Inflammatory macrophage treated with lipopolysaccharide for 1 hour (primary cell): ENCODE results near the gene LRRTM4.
"Not testable (repeated sequence)": the region's sequence is repeated elsewhere in the genome, so short reads cannot be mapped to it uniquely, and the experiment has no call there.

Experiments
- DNase-seq, 2 donors: peaks; one replicate each; pipeline ENCODE4 v3.0.0-alpha.2; 2020 to 2022

The LRRTM4 gene

DNA sequence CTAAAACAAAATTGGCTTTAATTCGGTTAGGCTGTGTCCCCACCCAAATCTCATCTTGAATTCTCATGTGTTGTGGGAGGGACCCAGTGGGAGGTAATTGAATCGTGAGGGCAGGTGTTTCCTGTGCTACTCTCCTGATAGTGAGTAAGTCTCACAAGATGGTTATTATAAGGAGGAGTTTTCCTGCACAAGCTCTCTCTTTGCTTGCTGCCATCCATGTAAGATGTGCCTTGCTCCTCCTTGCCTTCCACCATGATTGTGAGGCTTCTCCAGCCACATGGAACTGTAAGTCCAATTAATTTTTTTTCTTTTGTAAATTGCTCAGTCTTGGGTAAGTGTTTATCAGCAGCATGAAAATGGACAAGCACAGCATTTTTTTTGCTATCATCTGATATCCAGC lies 476.7 kb downstream of the LRRTM4 start:
- not testable (repeated sequence) for DNase-seq

DNA sequence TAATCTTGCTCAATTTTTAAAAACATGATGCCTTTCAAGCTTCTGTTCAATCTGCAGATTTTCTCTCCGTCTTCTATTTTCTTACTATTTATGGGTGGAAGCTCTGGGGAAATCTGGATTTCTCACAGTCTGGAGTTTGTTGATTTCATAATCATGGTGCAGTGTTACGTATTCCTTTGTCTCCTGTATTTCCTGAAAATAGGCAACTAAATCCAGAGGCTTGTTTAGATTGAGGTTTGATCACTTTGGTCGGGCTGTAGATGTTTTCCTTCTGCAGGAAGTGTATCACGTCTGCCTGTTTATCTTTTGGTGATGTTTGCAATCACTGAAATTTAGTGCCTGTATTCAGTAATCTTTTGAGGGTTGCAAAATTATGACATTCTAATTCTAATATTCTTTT lies 487.7 kb downstream of the LRRTM4 start:
- no peak for DNase-seq

DNA sequence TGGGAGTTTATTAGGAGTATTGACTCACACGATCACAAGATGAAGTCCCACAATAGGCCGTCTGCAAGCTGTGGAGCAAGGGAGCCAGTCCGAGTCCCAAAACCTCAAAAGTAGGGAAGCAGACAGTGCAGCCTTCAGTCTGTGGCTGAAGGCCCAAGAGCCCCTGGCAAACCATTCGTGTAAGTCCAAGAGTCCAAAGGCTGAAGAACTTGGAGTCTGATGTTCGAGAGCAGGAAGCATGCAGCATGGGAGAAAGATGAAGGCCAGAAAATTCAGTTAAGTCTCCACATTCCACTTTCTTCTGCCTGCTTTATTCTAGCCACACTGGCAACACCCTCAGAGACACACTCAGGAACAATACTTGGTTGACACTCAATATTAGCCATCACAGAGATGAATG lies 492.9 kb downstream of the LRRTM4 start:
- DNase-seq = not testable (repeated sequence)

DNA sequence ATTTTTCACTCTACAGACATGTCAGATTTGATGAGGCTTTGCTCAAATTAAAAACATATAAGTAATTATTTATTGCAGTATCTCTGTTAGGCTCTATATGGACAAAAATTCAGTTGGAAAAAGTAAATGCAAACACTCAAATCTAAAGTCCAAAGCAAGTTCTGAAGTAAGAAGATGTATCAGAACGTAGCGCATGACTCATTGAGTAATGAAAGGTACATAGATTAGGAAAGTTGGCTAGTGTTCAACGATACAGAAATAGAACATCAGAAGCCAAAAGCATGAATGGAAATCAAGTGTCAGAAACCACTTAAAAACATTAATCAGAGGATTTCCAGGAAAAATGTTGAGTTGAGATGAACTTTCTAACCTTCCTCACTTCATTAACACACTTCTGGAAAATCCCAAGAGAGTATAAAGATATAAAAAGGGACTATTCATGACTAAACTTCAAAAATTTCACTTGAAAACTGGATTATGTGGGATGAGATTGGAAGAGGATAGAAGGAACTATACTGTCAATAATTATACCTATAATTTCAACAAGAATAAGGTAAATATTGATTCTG lies 494.1 kb downstream of the LRRTM4 start:
- no peak for DNase-seq

DNA sequence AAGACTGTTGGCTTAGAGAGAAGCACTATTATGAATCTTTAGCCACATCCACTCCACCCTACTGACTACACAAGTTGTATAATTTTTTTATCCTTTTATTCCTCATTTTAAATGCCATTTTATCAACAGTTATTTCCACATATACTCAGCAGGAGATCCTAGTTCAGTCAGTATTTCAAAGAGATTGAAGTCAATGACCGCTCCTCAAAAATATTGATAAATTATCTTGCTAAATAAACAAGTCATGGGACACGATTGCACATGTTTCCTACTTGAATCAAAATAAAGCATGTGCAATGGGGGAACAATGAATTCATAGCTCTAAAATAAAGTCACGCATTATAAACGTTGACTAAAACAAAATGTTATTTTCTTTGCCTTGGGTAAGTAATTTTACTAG lies 496.5 kb downstream of the LRRTM4 start:
- no peak for DNase-seq

DNA sequence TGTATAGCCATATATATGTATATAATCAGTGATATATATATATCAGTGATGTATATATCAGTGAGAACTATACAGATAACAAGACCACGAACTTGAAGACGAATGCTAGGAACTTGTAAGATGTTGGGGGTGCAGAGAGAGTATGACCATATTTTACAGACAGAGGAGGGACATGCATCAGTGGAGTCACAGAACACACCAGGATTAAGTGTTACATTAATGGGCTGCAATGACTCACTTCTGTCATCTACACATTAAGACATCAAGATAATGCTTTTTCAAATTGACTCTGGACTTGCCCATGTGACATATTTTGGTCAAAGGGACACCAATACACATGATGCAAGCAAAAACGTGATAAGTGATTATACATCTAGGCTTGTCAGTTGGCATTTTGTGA lies 501.0 kb downstream of the LRRTM4 start:
- DNase-seq = no peak

DNA sequence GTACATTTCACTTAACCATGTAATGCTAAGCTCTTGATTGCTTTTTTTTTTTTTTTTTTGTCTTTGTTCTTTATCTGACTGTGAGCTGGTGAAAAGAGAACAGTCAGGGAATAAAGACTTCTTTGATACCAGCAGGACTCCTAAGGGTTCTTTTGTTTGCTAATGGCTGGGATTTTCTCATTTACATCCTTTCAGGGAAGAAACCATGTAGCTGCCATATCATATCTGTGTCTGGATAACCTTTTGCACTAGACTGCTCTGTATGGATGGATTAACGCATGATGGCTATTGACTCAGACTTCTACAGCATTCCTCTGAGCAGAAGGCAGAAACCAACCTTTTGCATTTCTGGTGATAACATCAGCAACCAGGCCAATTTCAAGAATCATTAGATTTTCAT lies 504.0 kb downstream of the LRRTM4 start:
- DNase-seq = no peak

DNA sequence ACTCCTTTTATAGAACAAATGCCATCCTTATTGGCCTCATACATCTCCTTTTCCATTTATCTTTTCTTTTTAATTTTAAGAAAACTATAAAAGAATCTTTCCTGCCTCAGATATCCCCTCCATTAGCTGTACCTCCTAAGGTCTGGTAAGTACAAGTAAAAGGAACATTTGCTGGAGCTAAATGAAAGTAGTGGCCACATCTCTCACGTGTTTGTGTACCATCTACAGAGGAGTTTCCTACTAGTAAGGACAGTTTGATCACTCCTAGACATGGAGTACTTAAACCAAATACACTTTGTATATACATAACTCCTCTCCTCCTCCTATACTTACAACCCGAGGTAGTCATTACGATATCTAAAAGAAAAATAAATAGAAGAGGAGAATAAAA lies 504.8 kb downstream of the LRRTM4 start:
- no peak for DNase-seq

DNA sequence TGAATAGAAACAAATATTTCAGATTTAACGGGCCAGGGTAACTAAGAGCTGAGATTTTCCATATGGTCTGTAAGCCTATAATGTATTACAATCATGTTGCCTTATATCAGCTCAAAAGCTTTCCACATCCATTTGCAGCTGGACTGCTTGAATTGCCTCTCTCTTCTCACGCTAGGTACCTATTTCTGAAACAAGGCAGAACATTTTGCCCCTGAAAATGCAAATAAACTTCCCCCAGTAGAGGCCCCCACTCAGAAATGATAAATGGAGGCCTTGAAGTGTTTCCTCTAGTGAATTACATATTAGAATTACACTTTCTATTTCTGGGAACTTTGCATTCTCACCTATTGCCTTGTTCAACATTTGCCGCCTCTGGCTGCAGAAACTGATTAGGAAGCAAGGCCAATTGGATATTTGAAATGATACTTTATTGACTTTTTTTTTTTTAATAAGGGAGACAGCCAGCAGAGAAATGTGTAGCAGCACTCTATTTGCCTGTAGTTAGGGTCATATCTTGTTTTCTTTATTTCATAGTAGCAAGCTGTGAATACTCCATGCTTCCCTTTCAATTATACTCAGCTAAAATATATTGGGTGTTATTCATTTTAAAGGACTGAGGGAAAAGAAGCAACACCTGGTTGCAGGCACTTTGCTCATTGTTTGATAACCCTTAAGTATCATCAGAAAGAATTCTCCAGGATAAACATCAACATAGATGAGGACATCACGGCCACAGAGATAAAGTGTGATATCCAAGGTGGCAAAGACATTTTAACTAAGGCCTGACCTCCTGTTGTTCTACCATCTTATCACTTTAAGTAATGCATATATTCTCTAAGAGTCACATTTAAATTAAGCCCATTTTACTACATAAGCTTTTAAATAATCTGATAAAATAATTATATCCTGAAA lies 505.5 kb downstream of the LRRTM4 start:
- DNase-seq = no peak

DNA sequence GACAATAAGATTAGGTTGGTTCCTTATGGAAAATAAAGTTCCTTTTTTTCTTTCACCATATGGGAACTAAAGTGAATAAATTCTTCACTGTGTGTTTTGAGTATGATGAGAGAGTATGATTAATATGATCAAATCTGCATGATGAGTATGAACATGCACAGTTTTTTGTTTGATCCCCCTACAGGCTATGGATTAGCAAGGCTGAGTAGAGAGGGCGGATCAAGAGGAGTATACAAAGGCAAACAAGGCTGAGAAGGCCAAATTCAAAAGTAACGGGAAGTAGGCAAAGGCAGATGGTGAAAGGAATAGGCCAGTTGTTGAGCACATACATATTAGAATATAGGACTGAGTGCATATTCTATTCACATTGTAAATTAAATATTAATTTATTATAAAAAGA lies 508.2 kb downstream of the LRRTM4 start:
- no peak for DNase-seq

DNA sequence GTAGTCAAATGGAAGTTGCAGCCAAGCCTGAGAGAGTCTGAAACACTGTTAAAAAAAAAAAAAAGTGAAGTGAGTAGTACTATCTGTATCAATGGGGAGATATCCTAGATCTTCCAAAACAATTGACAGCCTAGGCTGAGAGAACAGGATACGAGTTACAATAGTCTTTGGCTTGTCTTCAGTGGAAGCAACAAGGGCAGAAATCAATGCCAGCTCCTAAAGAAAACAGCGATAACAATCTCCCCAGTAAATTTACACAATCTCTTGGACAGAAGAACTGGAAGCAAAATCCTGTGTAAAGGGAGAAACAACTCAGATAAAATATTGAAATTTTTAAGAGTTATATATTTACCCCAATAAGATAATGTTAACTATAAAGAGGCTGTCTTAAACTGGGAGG lies 508.7 kb downstream of the LRRTM4 start:
- DNase-seq = no peak

DNA sequence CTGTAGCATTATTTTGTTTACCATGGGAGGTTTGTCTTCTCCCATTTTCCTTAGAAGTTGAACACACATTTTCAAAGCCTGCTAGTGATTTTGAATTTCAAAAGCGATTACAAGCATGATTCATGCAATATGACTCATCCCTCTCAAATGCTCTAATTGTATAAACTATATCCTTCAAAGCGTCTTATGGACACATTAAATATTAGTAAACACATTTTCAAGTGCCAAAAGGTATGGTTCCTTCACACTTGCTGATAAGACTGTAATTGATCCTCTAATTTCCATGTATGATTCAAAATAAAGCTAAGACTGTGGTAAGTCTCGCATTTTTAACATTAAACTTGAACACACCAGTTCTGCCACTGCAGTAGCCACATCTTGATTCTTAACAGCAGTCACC lies 512.9 kb downstream of the LRRTM4 start:
- no peak for DNase-seq

DNA sequence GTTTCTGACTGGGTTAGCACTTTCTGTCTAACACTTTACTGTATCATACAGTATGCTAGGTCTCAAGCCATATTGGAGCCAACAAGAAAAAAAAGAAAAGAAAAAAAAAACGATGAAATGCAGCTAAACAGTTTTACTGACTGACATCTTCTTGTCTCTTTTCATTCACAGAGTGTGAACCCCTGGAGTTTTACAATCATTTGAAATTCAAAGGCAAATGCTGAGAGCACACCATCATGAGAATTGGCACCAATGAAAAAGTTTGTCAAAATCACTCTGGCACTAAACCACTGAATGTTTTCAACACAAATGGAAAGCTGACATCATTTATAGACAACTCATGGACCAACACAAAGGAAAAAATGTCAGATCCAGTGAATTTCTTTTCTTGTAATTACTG lies 513.3 kb downstream of the LRRTM4 start:
- DNase-seq = no peak

DNA sequence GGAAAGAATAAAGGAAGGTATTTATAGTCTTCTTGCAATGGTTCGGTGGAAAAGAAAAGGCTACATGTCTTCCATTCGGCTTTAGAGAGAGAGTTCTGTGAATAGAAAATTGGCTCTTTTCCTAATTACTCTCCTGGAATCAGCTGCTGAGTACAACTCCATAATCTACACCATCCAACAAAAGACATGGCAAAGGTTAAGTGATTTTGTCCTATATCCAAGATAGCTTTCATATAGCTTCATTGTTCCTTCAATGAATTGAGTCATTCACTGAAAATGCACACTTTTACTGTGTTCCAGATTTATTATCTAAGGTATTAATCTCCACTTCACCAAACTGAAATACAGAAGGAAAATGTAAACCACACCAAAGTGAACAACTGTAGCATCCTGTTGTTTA lies 514.5 kb downstream of the LRRTM4 start:
- DNase-seq = no peak

DNA sequence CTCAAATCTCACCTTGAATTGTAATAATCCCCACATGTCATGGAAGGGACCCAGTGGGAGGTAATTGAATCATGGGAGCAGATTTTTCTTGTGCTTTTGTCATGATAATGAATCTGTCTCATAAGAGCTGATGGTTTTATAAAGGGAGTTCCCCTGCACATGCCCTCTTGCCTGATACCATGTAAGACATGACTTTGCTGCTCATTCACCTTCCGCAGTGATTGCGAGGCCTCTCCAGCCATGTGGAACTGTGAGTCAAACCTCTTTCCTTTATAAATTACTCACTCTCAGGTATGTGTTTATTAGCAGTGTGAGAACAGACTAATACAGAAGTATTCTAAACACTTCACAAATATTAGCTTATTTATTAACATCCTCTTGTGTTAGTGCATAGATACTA lies 516.7 kb downstream of the LRRTM4 start:
- no peak for DNase-seq

DNA sequence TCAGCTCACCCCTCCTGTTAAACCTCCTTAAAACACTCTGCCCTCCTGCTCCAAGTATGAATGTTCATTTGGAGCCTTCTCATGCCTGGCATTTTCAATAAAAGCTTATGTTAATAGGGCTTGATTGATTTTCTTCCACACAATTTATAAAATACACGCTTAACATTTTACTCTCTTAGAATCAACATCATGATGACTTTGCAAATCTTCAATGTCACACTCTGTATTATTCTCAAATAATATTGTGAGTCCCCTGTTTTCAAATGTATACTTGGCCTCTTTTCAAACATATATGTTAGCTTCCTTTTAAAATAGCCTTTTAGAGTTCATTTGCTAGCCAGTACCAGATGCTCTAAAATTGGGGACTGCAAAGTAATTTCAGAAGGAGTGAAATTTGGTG lies 520.3 kb downstream of the LRRTM4 start:
- DNase-seq = no peak

DNA sequence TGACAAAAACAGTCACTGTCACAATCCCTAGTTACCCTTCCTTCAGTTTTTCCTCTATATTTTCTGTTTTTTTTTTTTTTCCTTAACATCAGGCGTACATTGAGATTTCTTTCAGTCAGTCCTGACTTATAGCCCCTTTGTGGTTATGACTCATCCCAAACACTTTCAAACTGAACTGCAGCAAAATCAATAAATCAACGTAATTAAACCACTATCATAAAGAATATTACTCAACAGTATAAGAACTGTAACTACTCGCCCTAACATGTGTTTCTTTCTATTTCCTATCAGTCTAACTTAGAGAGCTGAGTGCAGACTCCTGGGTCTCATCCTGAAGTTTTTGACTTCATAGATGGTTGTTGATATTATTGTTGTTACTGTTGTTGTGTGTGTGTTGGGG lies 523.5 kb downstream of the LRRTM4 start:
- DNase-seq = no peak

DNA sequence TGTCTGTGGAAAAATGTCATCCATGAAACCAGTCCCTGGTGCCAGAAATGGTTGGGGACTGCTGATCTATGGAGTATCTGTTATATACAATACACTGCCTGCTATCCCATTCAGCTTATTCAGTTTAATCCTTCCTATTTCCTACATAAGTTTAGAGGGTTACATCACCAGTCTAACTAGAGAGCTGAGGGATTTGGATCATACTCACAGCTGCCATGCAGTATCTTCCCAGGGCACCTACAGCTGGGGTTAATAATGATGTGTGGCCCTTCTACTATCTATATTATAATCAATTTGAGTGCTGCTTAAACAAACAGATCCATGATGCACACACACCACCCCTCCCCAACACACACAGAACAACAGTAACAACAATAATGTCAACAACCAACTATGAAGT lies 524.0 kb downstream of the LRRTM4 start:
- DNase-seq = no peak

DNA sequence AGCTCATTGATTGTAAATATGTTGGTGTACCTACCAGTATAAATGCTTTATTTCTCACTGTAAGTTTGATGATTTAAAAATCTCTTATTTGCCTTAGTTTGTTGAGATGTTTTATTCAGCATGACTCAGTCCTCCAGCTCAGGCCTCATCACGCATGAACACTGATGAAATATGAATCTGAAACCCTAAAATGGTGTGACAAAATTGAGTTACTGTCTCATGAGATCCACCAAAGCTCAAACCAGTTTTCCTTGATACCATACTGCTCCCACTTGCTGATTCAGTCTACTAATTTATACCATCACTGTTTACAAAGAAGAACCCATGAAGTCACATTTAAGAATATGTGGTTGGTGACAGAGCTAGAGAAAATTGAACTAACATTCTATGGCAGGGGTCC lies 524.9 kb downstream of the LRRTM4 start:
- no peak for DNase-seq

DNA sequence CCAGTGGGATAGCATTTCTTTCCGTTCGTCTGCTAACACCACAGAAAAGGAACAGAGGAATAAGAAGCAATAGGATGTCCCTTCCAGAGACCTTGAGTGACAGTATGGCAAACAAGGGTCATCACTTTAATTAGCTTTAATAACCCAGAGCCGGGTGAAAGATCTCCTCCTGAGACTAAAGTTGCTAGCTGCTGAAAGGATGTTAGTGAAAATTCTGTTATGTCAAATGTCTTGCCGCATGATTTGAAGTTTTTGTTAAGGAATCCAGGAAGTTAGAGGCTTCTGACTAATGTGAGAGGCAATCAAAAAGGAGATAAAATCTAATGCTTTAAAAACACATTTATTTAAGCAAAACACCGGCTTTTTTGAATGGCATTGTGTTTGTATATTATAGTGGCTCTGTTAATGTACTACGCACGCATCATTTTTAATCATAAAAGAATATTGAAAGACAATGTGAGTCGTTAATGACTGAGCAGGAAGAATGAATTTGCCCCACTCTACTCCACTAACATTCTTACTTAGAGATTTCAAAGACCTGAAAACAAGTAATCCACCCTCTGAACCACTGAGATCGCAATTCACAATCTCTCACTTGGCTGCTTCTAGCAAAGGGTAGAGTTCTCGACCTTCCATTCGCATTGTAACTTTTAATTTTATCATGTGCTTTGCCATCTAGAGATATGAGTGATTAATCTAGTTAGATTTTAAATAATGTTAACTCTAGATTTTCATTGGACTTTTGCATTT lies 536.6 kb downstream of the LRRTM4 start:
- no peak for DNase-seq

DNA sequence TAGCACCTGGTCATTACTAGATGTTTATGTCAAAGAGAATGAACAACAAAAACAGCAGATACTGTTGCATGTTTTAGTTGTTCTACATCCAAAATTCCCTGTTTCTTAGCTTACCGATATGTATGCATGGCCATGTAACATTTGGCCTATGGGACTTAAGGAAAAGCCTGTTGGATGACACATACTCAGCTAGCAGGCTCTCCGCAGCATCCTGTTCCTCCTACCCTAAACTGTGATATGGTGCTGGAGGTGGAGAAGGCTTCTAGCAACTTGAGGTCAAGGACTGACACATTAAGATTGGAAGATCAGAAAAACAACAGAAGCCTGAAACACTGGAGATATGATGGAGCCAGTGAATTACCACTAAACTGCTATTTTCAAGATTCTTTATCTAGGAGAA lies 537.8 kb downstream of the LRRTM4 start:
- no peak for DNase-seq

DNA sequence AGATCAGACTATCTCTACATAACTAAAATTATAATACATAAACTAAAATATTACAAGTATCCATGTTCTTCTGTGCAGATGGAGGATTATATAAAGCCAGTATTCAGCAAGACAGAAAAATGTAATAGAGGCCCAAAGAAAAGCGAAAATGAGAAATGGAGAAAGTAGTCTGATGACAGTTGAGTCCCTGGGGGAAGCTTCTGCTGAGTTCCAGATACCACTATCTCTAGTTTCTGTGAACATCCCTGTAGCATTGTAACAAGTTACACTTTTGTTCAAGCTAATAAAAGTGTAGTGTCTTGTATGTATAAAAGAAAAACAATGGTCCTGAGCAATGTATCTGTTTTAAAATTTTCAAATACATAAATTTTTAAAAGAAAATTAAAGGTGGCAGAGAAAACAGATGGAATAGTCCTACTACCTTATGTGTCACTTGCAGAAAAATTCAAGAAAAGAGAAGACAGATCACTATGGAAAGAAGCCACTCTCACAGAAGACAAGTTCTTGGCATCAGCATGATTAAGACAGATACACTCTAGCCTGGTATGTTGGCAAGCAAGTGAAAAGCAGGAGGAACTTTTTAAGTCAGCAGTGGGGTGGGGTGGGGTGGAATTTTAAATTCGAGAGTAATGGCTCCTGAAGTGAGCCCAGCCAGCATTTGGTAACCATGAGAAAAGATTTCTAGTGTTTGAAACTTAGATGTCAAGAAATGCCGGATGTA lies 541.9 kb downstream of the LRRTM4 start:
- DNase-seq = no peak
